AG20443 (cell line): ENCODE results near the gene GNAZ.
A peak's percentile ranks its signal among the peaks of the same experiment; 100 is the strongest.
"Not testable (repeated sequence)": the region's sequence is repeated elsewhere in the genome, so short reads cannot be mapped to it uniquely, and the experiment has no call there.

ENCODE experiments used
- DNase-seq: peaks from one replicate; pipeline ENCODE4 v3.0.0; 2012; ENCODE audit warnings: low spot score, mixed read lengths

The GNAZ gene

GRCh38 chr22:23136991-23137390 is 66.7 kb downstream of the GNAZ start:
- not testable (repeated sequence) for DNase-seq

GRCh38 chr22:23137468-23137867 is 67.1 kb downstream of the GNAZ start:
- no peak for DNase-seq

- no peak for DNase-seq
Observed at GRCh38 chr22:23137905-23138561, 67.7 kb downstream of the GNAZ start.

GRCh38 chr22:23138584-23139435 is 68.5 kb downstream of the GNAZ start:
- no peak for DNase-seq

GRCh38 chr22:23140385-23140784 is 70.1 kb downstream of the GNAZ start:
- DNase-seq: no peak

GRCh38 chr22:23142546-23143105 is 72.3 kb downstream of the GNAZ start:
- no peak for DNase-seq

GRCh38 chr22:23143119-23143518 is 72.8 kb downstream of the GNAZ start:
- DNase-seq: no peak

- DNase-seq: no peak
Observed at GRCh38 chr22:23144432-23144831, 74.1 kb downstream of the GNAZ start.

- peak; percentile 98 for DNase-seq
Observed at GRCh38 chr22:23144932-23145877, 74.9 kb downstream of the GNAZ start, which contains the start of gene RAB36. RAB36 (plus strand) TSS chr22:23145477; CDS start chr22:23146617, 1,140 bp downstream.

GRCh38 chr22:23145878-23146470 is 75.7 kb downstream of the GNAZ start:
- no peak for DNase-seq

GRCh38 chr22:23146478-23147205 is 76.3 kb downstream of the GNAZ start:
- DNase-seq: no peak

GRCh38 chr22:23147617-23148387 is 77.5 kb downstream of the GNAZ start:
- DNase-seq: no peak

- no peak for DNase-seq
Observed at GRCh38 chr22:23149743-23150238, 79.5 kb downstream of the GNAZ start.

GRCh38 chr22:23150762-23151161 is 80.4 kb downstream of the GNAZ start:
- no peak for DNase-seq

GRCh38 chr22:23151827-23152226 is 81.5 kb downstream of the GNAZ start:
- no peak for DNase-seq

- DNase-seq: no peak
Observed at GRCh38 chr22:23152238-23153114, 82.2 kb downstream of the GNAZ start.

- no peak for DNase-seq
Observed at GRCh38 chr22:23153994-23154393, 83.7 kb downstream of the GNAZ start.

GRCh38 chr22:23154461-23154860 is 84.1 kb downstream of the GNAZ start:
- DNase-seq: no peak

GRCh38 chr22:23155143-23155542 is 84.8 kb downstream of the GNAZ start:
- DNase-seq: no peak
